ENCODE measurements around the gene OSTN. TPM values are rescaled to one million over a fixed set of nuclear protein-coding genes. Genes with fewer than 3 reads are reported as not detected.

The OSTN gene, protein sequence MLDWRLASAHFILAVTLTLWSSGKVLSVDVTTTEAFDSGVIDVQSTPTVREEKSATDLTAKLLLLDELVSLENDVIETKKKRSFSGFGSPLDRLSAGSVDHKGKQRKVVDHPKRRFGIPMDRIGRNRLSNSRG
- polyA plus RNA-seq: 1.7 TPM in 1 of 2 replicates, not detected in the other

DNA sequence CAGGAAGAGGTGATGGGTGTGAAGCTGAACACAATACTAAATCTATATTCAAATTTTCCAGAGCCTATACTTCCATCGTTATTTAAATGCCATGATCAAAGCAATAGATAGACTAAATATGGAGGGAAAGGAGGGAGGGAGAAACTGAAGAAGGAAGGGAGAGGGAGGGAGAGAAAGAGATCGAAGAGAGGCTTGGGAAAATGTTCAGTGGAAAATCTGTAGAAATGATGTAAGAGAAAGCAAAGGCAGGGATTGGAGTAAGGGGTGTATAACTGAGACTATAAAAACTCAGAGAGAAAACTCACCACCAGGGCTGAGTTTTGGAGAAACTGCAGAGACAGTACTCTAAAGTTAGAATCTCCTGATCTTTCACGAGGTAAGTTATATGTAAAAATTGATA is at the start of gene OSTN:
TSS of gene OSTN (plus strand) at position 310 of the 400 bp plus-strand sequence. CDS start 13,292 bp downstream, outside the sequence.

Other genes with a start within 250 kb of the OSTN start
- 18.0 and 36.0 TPM in 2 replicates for gene CCDC50, start 130.2 kb downstream of the OSTN start, polyA plus RNA-seq
- 1.2 and 4.6 TPM in 2 replicates for gene UTS2B, start 131.3 kb downstream of the OSTN start, polyA plus RNA-seq